Measurements from ENCODE around the gene TXNRD2. TPM values are rescaled to one million over a fixed set of nuclear protein-coding genes. Genes with fewer than 3 reads are reported as not detected.

TXNRD2 gene
- total RNA-seq, 1 donor from 2014 or later: 0.19 TPM

DNA sequence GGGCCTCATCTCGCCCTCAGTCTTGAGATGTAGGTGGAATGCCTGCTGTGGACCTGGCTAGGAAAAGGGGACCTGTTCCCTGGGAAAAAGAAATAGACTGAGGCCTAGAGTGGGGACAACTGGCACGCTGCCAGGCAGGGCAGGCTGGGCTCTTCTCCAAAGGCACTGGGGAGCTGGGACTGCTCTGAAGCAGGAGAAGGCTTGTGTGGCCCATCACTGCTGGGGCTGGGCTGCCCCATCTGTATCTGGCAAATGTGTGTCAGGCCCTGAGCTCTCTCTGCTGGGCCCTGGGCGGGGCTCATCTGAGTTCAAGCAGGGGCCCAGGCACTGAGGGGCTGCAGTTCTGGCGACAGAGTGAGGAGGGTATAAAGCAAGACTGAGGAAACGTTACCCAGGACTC lies 42.1 kb upstream of the TXNRD2 start:
- TF ChIP-seq EZH2phosphoT487 (IDR thresholded peaks at IDR 0.05): no peak
- TF ChIP-seq, protein P1, sequence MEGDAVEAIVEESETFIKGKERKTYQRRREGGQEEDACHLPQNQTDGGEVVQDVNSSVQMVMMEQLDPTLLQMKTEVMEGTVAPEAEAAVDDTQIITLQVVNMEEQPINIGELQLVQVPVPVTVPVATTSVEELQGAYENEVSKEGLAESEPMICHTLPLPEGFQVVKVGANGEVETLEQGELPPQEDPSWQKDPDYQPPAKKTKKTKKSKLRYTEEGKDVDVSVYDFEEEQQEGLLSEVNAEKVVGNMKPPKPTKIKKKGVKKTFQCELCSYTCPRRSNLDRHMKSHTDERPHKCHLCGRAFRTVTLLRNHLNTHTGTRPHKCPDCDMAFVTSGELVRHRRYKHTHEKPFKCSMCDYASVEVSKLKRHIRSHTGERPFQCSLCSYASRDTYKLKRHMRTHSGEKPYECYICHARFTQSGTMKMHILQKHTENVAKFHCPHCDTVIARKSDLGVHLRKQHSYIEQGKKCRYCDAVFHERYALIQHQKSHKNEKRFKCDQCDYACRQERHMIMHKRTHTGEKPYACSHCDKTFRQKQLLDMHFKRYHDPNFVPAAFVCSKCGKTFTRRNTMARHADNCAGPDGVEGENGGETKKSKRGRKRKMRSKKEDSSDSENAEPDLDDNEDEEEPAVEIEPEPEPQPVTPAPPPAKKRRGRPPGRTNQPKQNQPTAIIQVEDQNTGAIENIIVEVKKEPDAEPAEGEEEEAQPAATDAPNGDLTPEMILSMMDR (IDR thresholded peaks at IDR 0.05): no peak
- TF ChIP-seq EZH2 (IDR thresholded peaks at IDR 0.05): no peak
- H3K9ac ChIP-seq: no peak overlapping the region
- H3K4me3 Mint-ChIP-seq: no peak overlapping the region

DNA sequence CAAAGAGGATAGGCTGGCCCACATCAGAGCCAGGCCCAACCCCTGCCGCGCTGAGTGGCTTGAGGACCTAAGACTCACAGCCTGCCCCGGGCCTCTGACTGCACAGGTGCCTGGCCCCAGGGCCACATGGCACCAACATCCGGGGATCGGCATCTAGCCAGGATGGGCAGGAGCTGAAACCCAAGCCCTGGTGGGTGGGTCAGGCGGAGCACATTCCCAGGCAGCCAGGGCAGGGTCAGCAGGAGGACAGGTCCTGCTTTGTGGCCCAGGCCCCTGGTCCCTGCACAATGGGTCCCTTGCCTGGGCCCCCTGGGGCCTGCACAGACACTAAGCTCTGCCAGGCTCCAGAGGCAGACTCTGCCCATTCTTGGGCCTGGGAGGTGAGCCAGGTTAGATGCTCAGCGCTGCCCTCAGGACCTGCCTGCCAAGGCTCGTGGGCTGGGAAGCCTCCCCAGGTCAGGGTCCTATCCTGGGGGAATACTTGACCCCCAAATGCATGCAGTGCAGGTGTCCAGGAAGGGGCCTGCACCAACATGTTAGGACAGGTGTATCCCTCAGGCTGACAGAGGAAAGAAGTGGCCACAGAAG lies 41.5 kb upstream of the TXNRD2 start:
- H3K36me3 Mint-ChIP-seq: peaks cover 9% of the 10 kb centered on the region
- peaks cover 22% of the 10 kb centered on the region for H3K4me1 Mint-ChIP-seq

More for the DNA sequence above, 42.1 kb upstream of the TXNRD2 start:
- H3F3A ChIP-seq (ENCODE audit: low read depth): peaks cover 10% of the 10 kb centered on the region
- DNase-seq (ENCODE audit: low spot score): no peak
- no peaks in the 10 kb centered on the region for H3K27me3 ChIP-seq
- no peaks in the 10 kb centered on the region for H3K36me3 ChIP-seq
- H3K36me3 Mint-ChIP-seq: peaks cover 9% of the 10 kb centered on the region
- no peak overlapping the region for H3K27ac ChIP-seq
- H3K4me2 ChIP-seq: no peak overlapping the region
- no peak overlapping the region for H3K4me3 ChIP-seq
- H3K4me1 Mint-ChIP-seq: peaks cover 24% of the 10 kb centered on the region
- H3K27me3 Mint-ChIP-seq (ENCODE audit: insufficient read depth, low read depth): peaks cover 2% of the 10 kb centered on the region
- no peak overlapping the region for H2AFZ ChIP-seq (replicated peaks)
- H4K20me1 ChIP-seq (ENCODE audit: low read depth): peaks cover 50% of the 10 kb centered on the region
- peaks cover 33% of the 10 kb centered on the region for H3K79me2 ChIP-seq (ENCODE audit: low read depth)
- H3K9me3 Mint-ChIP-seq: no peaks in the 10 kb centered on the region
- no peaks in the 10 kb centered on the region for H3K9me3 ChIP-seq (ENCODE audit: low read depth)
- H3K4me1 ChIP-seq: peaks cover 10% of the 10 kb centered on the region
- H3K27ac Mint-ChIP-seq: no peak overlapping the region

GRCh38 chr22:19981961-19982920 lies 40.6 kb upstream of the TXNRD2 start:
- Histone ChIP-seq H3K4me1 (peaks cover 7% of the 10 kb centered on the region), H3K4me2 (no peak overlapping the region), H3K79me2 (ENCODE audit: low read depth) (peaks cover 33% of the 10 kb centered on the region), H3K27ac (no peak overlapping the region), H3K36me3 (no peaks in the 10 kb centered on the region), H3F3A (ENCODE audit: low read depth) (peaks cover 4% of the 10 kb centered on the region), H2AFZ (replicated peaks) (no peak overlapping the region), H4K20me1 (ENCODE audit: low read depth) (peaks cover 50% of the 10 kb centered on the region), H3K9me3 (ENCODE audit: low read depth) (no peaks in the 10 kb centered on the region), H3K9ac (no peak overlapping the region), H3K4me3 (no peak overlapping the region), H3K27me3 (no peaks in the 10 kb centered on the region)
- DNase-seq (ENCODE audit: low spot score): no peak
- Mint-ChIP-seq H3K27me3 (ENCODE audit: insufficient read depth, low read depth) (peaks cover 2% of the 10 kb centered on the region), H3K4me3 (no peak overlapping the region), H3K9me3 (no peaks in the 10 kb centered on the region), H3K36me3 (peaks cover 9% of the 10 kb centered on the region), H3K4me1 (peaks cover 21% of the 10 kb centered on the region), H3K27ac (no peak overlapping the region)
- TF ChIP-seq EZH2phosphoT487 (IDR thresholded peaks at IDR 0.05): no peak
- TF ChIP-seq, protein P1 (IDR thresholded peaks at IDR 0.05): no peak
- no peak for TF ChIP-seq EZH2 (IDR thresholded peaks at IDR 0.05)

More for the DNA sequence above, 41.5 kb upstream of the TXNRD2 start:
- Histone ChIP-seq H3K27me3 (no peaks in the 10 kb centered on the region), H3K9me3 (ENCODE audit: low read depth) (no peaks in the 10 kb centered on the region), H2AFZ (replicated peaks) (no peak overlapping the region), H3K4me1 (peaks cover 10% of the 10 kb centered on the region), H3F3A (ENCODE audit: low read depth) (peaks cover 10% of the 10 kb centered on the region), H3K4me3 (no peak overlapping the region), H3K36me3 (no peaks in the 10 kb centered on the region), H3K9ac (no peak overlapping the region), H3K4me2 (no peak overlapping the region), H3K79me2 (ENCODE audit: low read depth) (peaks cover 33% of the 10 kb centered on the region), H3K27ac (no peak overlapping the region), H4K20me1 (ENCODE audit: low read depth) (peaks cover 50% of the 10 kb centered on the region)
- no peaks in the 10 kb centered on the region for H3K9me3 Mint-ChIP-seq
- H3K27me3 Mint-ChIP-seq (ENCODE audit: insufficient read depth, low read depth): peaks cover 2% of the 10 kb centered on the region
- DNase-seq (ENCODE audit: low spot score): no peak
- TF ChIP-seq, protein P1 (IDR thresholded peaks at IDR 0.05): no peak
- TF ChIP-seq EZH2phosphoT487 (IDR thresholded peaks at IDR 0.05): no peak
- no peak for TF ChIP-seq EZH2 (IDR thresholded peaks at IDR 0.05)
- H3K4me3 Mint-ChIP-seq: no peak overlapping the region
- no peak overlapping the region for H3K27ac Mint-ChIP-seq
